DND-41 (cell line): Measurements from ENCODE around the gene SMIM43.

Experiments
- CTCF ChIP-seq: IDR thresholded peaks from 2 replicates; pipeline ENCODE4 v1.5.1; 2012; ENCODE audit warnings: borderline replicate concordance, low read length, moderate library complexity, mild to moderate bottlenecking; ENCODE audit not compliant: poor library complexity, severe bottlenecking; ENCODE audit errors: extremely low read depth
- EZH2 ChIP-seq: IDR thresholded peaks from 3 replicates; pipeline ENCODE4 v1.6.1; 2012; ENCODE audit warnings: borderline replicate concordance, low read depth, mild to moderate bottlenecking, moderate library complexity, low read length, inconsistent platforms; ENCODE audit not compliant: severe bottlenecking

GRCh38 chr4:121806411-121806810 is 41.4 kb upstream of the SMIM43 start:
- TF ChIP-seq CTCF = no peak
- TF ChIP-seq EZH2 = no peak
